NCI-H460 (cell line): ENCODE measurements around the gene KCTD21. TPM values are rescaled to one million over a fixed set of nuclear protein-coding genes. Genes with fewer than 3 reads are reported as not detected.
A peak's percentile ranks its signal among the peaks of the same experiment; 100 is the strongest.
"Not testable (repeated sequence)": the region's sequence is repeated elsewhere in the genome, so short reads cannot be mapped to it uniquely, and the experiment has no call there.

ENCODE experiments used
- DNase-seq: peaks from one replicate; pipeline ENCODE4 v3.0.0-alpha.2; 2016; ENCODE audit warnings: low read depth; ENCODE audit errors: extremely low read depth
- polyA plus RNA-seq: library from polyadenylated mRNA; depleted of rRNA; stranded (reverse); fragments of >200 nt; gene quantifications from 2 replicates; pipeline ENCODE4 v1.2.3, GENCODE V29; 2014; cell fraction: nucleus; rRNA removed
- total RNA-seq: library from RNA; depleted of rRNA; stranded (reverse); fragments of >200 nt; shearing (Covaris generic); gene quantifications from 2 replicates; pipeline ENCODE4 v1.2.3, GENCODE V29; 2014; rRNA removed

Gene KCTD21, protein sequence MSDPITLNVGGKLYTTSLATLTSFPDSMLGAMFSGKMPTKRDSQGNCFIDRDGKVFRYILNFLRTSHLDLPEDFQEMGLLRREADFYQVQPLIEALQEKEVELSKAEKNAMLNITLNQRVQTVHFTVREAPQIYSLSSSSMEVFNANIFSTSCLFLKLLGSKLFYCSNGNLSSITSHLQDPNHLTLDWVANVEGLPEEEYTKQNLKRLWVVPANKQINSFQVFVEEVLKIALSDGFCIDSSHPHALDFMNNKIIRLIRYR
- 2.3 and 4.1 TPM in 2 replicates for total RNA-seq
- 0.38 and 1.1 TPM in 2 replicates for polyA plus RNA-seq

DNA sequence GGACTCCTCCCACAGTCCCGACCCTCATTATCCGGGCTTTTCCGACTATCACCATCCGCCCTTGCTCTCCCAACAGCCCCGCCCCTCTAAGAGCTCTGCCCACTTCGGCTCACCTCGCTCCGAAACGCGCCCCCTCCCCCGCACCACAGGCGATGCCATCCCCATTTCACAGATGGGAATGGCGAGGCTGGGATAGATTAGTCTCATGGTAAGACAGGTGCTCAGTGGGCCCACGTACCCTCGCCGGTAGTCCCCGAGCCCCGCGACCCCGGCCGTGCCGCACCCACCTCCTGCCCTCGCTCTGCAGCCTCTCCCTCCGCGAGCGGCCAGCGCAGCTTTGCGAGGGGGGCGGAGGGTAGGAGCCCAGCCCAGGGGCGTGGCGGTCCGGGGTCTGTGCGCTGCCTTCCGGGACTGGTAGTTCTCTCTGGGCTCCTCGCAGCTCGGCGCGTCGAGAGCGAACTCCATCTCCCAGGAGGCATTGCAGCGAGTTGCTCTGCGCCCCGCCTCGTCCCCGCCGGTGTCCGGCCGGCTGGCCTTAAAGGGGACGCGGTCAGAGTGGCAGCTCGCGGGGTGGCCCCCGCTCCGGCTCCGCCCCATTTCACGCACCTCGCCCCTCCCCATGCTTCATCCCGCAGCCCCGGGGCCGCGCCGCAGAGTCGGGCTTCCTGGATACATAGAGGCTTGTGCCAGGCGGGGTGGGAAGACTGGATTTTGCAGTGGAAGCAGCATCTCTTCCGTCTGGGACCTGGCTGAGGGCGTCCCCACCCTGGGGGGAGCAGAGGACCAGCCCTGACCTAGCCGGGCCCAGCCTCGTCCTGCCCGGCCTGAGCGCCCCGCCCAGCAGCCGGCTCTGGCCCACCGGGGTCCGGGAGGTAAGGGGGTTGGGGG is at the start of gene KCTD21, which contains the start of gene USP35:
TSS of gene KCTD21 (minus strand) at position 341 of the 888 bp plus-strand sequence. CDS start 14,072 bp downstream, outside the sequence.
TSS of gene USP35 (plus strand) at position 634 of the 888 bp plus-strand sequence. CDS start 7,327 bp downstream, outside the sequence.
- peak; percentile 92 for DNase-seq

DNA sequence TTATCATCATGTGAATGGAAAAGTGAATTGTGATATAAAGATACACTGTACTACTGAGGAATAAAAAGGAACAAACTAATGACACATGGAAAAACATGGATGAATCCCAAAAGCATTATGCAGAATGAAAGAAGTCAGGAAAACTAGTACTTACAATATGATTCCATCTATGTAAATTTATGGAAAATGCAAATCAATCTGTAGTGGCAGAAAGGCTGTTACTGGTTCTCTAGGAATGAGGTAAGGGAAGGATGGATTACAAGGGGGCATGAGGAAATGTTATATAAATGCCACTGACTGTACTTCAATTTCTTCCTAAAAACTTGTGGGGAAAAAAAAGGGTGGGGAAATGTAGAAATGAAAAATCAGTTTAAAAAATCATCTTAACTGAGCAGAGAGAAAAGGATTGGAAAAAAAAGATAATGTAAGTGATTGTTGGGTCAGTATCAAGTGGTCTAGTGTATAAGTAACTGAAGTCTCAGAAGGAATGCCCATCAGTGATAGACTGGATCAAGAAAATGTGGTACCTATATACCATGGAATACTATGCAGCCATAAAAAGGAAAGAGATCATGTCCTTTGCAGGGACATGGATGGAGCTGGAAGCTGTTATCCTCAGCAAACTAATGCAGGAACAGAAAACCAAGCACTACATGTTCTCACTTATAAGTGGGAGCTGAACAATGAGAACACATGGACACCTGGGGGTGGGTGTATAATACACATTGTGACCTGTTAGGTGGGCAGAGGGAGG is 49.0 kb upstream of the KCTD21 start:
- DNase-seq, result no peak

DNA sequence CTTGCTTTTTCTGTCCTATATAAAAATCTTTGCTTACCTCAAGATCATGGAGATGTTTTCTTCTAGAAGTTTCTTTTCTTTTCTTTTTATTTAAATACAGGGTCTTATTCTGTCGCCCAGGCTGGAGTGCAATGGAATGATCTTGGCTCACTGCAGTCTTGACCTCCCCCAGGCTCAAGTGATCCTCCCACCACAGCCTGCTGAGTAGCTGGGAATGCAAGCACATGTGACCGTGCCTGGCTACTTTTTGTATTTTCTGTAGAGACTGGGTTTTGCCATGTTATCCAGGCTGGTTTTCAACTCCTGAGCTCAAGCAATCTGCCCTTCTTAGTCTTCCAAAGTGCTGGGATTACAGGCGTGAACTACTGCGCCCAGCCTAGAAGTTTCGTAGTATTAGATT is 45.6 kb upstream of the KCTD21 start:
- no peak for DNase-seq

DNA sequence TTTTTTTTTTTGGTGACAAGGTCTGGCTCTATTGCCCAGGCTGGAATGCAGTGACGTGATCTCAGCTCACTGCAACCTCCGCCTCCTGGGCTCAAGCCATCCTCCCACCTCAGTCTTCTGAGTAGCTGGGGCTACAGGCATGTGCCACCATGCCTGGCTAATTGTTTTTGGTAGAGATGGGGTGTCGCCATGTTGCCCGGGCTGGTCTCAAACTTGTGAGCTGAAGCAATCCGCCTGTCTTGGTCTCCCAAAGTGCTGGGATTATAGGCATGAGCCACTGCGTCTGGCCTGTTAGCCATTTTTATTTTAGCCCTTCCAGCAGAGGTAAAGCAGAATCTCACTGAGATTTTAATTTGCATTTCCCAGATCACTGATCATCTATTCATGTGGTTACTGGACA is 44.6 kb upstream of the KCTD21 start:
- not testable (repeated sequence) for DNase-seq

DNA sequence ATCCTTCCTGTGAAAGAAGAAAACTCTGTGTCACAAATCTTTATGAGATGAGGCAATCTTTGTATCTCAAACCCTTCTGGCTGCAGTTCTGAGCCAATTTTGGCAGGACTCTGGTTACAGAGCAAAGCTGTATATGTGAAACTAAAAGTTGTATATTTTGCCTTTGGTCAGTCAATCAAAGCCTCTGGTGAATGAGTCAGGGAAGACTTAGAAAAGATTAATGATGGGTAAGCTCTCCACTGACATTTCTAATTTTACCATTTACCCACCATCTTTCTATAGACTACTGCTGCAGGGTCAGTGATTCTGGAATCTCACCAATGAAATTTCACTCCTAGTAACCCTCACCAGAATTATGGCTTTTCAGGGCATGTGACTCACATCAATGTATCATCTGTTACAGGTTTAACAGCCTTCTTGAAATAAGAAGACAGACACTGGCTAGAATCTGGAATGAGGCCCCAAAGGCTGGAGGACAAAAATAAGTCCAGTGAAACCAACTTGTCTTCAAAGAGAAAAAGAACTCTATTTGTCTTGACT is 43.6 kb upstream of the KCTD21 start:
- DNase-seq, result no peak

DNA sequence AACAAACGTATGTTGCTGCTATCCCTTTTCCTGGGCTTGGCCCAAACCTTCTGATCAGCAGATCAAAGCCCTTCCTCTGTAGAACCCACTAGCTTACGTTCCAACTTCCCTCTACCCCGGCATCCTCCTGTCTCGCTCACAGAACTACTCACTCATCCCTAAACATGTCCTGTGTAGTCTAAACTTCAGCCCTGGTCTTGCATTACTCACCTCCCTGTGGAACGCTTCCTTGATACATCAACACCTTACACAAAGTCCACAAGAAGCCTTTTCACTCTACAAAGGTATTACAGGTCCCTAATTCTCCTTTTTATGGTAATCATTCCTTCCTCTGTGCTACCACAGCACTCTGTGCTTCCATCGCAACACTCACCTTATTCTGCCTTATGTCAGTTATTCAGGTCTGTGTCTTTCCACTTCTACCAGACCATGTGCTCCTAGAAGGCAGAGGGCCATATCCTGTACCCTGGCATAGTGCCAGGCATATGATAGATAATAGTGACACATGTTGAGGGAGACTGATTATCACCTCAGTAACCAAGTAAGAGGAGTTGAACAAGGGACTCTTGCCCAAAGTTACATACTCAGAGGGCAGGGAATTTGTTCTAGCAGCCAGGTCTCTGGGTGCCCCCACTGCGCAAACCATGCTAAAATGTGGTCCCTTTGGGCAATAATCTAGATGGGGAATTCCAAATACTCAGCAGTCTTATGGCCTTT is 41.9 kb upstream of the KCTD21 start:
- DNase-seq, result no peak

DNA sequence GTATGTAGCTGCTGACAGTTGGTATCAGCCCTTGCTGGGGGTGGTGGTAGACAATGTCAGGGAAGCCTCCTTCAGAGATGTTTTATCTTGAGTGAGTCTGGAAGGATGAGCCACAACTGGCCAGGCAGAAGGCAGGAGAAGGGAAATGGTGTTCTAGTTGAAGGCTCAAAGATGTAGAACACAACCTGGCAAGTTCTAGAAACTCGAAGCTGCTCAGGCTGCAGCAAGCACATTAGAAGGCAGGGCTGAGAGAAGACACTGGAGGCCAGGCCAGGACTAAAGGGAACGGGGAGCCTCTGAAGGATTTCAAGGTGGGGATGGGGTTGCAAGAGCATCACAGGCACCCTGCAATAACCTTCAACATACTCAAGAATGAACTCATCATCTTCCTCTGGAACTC is 40.7 kb upstream of the KCTD21 start:
- DNase-seq, result no peak

DNA sequence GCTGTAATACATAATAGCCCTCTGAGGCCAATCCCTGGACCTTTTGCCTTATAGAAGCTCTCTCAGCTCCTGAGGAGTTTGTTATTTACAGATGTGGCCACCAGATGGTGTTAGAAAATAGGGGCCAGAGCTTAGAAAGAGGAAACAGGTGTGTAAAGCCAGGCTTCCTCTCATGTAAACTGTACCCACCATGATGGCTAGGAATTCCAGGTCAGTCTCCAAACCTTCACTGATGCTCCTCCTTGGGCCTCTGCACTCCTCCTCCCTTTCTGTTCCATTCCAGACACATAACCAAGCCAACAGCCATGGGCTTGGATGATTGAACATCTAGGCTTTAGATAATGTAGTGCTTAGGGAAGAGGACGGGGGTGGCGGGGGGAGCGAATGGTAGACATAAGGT is 40.0 kb upstream of the KCTD21 start:
- peak; percentile 19 for DNase-seq

DNA sequence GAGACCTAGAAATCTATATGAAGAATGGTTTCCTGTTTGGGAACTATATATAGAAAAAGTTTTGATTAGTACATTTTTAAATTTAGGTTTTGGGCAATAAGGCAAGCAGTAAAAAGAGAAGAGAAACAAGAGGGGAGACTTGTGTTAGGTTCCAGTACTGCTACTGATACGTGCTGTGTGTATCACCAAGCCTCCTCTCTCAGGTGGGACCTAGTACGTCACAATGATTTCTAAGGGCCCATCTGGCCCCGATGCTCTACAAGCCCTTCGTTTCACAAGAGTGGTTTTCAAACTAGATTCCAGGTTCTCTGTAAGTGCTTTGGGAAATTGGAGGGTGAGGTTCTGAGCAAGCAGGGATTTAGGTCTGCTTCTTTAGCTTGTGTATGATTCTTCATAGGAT is 39.5 kb upstream of the KCTD21 start:
- DNase-seq, result no peak

DNA sequence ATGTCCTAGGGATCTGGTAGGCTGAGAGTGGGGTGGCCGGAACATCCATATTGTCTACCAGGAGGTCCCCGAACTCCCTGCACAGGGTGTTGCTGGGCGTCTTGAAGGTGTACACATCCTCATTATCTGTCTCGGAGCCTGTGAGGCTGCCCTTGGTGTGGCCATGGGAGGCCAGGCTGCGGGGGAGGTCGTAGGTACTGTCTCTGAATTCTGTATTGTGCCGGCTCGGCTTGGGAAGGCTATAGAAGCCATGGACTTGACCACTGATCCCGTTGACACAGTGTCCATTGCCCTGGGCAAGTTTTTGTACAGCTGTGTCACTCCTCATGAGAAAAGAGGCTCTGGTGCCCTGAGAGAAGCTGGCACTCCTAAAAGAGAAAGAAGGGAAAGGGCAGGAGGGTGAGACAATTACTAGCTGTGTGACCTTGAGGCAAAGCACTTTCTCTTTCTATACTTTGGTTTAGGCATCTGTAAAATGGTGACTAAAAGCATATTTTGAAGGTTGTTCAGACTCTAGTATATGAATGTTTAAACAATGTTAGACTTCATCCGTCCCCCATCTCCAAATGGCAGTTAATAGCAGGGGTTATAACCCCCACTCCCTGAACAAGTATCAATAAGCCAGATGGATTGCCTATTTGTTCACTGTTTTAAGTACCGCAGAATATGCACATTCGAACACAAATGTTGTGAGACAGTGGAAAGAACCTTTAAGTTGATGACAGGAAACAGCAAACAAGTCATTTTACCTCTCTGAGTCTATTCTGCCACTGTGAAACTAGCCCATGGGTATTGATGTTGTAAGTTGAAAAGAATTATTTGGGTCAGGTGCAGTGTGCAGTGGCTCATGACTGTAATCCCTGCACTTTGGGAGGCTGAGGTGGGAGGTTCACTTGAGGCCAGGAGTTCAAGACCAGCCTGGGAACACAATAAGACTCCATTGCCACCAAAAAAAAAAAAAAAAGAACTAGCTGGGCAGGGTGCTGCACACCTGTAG is 38.6 kb upstream of the KCTD21 start:
- no peak for DNase-seq

DNA sequence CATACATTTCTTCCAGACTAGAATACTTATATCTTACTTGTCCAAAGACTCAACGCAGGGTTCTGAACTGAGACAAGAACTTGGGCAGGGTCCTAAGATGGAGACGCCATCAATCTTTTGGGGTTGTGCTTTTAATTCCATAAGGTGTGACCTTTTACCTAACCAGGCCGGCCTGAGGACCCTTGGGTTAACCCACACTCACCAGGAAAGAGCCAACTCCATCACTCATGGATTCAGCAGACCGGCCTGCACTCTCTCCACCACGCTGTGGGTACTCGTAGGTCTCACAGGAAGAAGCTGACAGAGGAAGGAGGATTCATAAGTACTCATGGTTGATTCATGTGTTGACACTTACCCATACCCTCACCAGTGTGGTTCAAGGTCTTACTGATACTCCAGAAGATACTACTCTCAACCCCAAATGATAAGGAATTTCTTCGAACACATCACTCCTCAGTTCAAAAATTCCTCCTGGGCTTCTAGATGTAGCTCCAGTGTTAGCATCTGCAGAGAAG is 36.5 kb upstream of the KCTD21 start:
- no peak for DNase-seq

DNA sequence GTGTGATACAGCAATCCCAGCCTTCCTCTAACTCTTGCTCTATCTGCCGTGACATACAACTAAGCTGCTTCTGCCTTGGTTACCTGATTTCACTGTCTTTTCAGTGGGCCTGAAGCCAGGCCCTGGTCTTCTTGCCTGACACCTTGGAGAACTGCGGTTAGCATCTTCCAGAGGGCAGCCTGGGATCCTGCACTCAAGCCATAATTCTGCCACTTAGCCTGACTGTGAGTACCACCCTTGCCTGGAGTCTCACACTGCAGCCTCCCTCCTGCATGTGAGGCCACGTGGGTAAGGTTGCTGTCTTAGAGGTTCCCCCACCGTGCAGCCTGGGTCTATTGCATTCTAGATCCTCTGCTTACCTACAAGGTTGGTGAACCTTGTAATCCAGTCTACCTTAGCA is 36.1 kb upstream of the KCTD21 start:
- no peak for DNase-seq

DNA sequence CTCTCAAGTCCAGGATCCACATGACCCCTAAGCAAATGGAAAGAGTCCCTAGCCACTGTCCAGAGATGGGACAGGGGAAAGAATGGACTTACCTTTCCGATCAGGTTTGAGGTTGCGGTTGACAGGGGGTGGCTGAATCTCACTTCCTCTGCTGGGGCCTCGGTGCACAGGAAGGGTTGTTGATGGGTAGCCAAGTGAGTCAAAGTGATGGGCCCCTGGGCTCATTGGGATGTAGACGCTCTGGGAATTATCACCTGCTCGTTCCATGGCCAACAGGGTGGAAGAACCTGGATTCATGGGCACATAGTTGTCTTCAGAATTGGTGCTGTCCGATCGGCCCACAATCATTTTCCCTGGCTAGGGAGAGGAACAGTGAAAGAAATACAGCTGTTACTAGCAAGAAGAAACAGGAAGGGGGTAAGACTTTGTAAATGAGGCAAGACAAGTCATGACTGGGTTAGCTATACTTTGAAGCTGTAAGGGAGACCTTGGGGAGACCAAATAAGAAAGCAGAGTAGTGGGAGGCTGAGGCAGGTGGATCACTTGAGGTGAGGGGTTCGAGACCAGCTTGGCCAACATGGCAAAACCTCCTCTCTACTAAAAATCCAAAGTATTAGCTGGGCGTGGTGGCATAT is 35.0 kb upstream of the KCTD21 start:
- no peak for DNase-seq

DNA sequence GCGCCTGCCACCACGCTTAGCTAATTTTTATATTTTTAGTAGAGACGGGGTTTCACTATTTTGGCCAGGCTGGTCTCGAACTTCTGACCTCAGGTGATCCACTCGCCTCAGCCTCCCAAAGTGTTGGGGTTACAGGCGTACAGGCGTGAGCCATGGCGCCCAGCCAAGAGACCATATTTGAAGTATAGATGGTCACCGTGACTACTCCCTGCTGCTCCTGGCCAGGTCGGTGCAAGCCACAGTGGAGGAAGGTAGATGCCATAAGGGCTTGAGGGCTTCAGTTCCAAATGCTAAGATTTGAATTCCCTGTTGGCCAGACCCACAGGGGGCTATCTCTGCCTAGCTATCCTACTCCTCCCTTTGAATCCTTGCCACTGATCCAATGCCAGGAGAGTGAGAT is 34.3 kb upstream of the KCTD21 start:
- DNase-seq, result not testable (repeated sequence)

DNA sequence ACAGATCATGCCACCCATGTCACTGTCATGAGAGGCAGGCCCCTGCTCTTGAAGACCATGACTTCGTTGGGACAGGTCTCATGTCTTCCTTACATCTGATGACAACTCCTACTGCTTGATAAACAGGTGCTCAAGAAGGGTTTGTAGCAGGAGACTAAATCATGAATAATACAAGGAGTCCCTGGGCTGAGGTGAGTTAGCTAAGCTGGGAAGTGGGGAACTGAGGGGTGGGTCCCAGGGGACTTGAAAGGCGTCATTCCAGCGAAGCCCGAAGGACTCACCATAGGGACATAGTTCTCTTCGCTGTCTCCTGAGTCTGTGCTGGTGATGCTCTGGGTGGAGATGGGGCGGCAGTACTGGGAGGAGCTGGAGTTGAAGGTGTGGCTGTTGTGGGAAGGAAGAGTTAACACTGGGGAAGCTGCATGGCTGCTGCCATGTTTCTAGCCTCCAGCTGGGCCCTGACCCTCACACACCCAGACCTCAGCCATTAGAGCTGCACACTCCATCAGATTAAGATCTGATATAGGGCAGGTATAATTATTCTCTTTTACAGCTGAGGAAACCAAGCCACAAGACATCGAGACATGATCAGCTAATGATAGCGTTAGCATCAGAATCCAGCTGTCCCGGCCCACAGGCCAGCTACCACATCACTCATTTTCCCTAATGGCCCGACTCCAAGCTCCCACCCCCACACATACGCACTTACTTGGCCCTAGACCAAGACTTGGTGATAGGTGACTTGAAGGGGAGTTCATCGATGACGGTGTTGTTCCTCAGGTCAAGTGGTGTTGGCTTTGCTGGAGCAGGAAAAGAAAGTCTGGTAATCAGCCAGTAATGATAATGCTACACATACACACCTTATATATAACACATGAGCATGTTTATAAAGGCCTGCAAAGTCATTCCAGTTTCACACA is 33.2 kb upstream of the KCTD21 start:
- DNase-seq, result no peak

DNA sequence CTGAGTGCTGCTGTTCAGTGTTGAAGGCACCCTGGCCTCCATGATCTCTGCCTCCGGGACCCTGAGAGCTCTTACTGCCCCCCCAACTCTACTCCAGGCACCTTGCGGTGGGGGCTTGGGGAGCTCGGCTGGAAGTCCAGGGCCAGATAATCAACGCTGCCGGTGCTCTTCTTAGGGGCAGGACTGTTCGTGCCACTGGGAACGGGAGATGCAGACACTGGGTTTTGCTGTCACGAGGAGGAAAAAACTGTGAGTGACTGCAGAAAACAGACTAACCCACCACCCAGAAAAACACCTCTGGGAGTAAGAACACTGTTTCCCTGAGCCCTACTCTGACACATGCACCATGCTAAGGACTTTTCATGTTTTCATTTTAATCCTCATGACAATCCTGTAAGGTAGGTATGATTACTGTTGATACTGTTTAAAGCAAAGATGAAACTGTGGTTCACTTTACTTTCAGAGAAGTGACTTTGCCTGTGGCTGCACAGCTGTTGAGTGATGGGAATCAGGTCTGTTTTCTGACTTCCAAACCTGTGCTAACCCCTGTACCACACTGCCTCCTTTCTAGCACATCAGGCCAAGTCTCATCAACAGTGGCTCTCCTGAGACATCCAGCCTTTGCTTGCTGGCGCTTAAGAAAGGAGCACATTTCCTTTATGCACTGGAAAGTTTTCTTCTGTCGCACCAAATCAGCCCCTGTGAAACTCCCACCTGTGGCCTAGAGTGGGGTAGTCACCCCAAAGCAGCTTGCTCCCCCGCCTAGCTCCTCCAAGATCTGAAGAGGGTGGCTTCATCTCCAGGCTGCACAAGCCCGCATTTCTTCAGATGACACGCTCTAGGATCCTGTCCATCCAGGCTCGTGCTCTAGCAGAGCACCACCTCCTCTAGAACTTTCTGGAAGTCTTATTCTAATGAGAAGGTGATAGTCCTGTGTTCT is 32.1 kb upstream of the KCTD21 start:
- DNase-seq, result no peak
